ENCODE data around the gene VPS33B.

GRCh38 chr15:91072161-91072560 lies 49.8 kb upstream of the VPS33B start:
- TF ChIP-seq CTCF (IDR thresholded peaks at IDR 0.05 in 8 of 11, conservative IDR thresholded peaks at IDR 0.05 in 3 of 11) (no peak), POLR2AphosphoS5 (IDR thresholded peaks at IDR 0.05) (no peak)

Measured in spleen (tissue), 7 donors.